Inflammatory macrophage treated with lipopolysaccharide for 1 hour (primary cell): Measurements from ENCODE around the gene TEC.
"Not testable (repeated sequence)": the region's sequence is repeated elsewhere in the genome, so short reads cannot be mapped to it uniquely, and the experiment has no call there.

Source experiments
- DNase-seq, 2 donors: peaks; one replicate each; pipeline ENCODE4 v3.0.0-alpha.2; 2020 to 2022

Gene TEC

DNA sequence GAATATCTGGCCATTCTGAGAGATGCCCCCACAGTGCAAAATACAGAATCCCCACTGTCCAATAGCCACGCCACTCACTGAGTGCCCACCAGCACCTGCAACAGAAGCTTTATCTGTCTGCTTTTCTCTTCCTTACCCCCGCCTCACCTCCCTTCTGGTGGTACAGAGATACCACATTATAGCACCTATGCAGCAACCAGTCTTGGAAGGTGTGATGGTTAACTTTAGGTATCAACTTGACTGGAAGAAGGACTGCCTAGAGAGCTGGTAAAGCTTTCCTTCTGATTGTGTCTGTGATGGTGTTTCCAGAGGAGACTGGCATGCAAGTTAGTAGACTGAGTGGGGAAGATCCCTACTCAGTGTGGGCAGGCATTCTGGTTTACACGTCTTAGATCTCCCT is 73.8 kb downstream of the TEC start:
- no peak for DNase-seq

DNA sequence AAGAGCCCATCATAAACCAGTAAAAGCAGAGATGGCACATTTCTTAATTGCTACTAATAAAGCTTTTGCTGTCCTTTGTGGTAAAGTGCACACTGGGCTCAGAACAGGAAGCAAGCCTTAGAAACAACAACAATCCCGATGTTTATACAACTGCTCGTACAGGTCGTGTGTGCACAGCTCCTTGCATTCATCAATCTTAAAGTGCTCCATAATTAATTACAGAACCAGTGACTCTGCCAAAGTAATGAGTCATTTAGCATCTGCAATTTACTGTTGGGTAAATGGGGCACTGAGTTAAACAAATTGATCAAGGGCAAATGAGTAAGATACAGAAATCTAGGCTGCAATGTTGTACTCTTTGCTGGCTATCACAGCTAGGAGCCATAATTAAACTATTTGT is 74.3 kb downstream of the TEC start:
- peak; percentile 14 to 37 for DNase-seq

DNA sequence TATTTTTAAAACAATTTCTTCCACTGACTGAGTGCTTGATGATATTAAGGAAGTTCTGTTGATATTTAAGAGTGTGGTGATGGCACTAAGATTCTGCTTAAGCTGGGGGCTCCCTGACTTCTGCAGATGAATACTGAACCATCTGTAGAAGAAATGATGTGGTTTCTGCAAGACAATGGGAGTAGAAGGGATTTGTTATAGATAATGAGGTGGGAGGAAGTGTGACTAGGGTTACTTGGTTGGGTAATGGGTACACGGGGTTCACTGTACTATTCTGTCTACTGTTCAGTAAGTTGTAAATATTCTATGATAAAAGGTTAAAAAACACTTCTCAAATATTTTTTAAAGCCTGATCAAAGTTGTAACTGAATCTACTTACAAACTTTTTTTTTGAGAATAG is 74.7 kb downstream of the TEC start:
- DNase-seq = peak in 1 of 2 donors; percentile 33

DNA sequence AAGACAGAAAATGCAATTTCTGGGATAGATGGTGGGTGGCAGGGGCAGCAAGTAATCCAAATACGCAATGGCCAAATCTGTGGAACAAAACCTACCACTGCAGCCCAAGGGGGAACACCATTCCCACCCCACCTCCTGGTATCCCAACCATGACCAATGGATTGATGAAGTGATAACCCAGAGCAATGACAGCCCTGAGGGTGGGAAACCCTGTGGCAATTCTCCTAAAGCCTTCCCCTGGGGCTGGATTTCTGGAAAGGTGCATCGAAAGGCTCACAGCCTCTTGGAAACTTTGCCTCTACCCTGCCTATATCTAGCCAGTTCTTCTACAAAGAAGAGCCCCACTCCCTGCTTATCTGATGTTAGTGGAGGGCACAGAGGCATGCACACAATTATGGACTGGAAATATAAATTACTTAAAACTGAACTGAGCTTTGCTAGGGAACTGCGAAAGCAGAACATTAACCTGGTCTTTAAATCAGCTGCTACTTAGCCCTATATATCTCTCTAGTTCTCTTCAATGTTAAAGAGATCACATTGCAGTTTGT is 75.6 kb downstream of the TEC start:
- DNase-seq = no peak

DNA sequence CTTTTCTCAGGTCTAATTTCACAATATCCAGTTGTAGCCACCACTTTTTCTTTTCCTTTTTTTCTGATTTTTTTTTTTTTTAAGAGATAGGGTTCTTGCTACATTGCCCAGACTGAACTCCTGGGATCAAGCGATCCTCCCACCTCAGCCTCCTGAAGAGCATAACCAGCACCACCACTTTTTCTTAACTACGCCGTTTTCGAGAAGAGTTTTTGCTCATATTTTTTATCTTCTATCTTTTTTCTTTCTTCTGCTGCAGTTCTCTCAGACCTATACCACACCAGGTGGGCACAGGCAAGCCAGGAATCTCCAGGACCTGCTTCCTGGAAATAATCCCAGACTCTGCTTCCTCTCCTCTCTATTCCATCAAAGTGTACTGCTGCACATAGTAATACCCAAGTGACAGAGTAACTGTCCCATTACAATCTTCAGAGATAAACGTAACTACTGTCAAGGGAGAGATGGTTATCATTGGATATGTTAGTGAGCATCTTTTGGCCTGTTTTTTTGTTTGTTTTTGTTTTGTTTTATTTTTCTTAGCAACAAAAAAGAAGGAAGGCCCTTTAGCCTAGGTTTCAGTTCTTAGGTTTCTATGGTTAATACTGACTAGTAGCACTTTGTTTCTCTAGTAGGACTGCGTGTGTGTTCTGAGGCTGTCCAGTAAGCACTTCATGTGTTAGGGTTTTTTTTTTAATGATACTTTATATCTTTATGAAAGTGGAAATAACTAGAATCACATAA is 76.4 kb downstream of the TEC start:
- peak in 1 of 2 donors; percentile 10 for DNase-seq

DNA sequence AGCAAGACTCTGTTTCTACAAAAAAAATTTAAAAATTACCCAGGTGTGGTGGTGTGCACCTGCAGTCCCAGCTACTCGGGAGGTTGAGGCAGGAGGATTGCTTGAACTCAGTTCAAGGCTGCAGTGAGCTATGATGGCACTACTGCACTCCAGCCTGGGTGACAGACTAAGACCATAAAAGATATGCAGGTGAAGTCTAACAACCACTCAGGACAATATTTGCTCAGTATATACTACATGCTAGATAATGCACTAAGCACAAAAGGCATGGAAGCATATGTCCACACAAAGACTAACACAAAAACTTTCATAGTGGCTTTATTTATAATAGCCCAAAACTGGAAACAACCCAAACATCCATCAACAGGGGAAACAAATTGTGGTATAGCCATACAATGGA is 77.9 kb downstream of the TEC start:
- no peak for DNase-seq

DNA sequence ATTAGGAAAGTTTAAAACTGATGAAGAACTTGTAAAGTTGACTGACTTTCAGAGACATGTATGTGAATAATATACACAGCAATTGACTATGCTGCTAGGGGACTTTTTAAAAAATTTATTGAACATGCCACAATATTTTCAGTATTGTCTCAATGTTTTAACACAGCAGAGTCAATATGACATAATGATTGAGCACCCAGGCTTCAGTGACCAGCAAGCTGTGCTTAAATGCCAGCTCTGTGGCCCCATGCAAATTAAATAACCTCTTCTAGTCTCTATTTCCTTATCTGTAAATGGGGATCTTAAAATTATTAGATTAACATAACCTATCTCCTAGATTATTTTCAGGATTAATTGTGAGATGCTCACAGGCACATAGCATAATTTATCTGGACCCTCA is 78.8 kb downstream of the TEC start:
- DNase-seq = no peak

DNA sequence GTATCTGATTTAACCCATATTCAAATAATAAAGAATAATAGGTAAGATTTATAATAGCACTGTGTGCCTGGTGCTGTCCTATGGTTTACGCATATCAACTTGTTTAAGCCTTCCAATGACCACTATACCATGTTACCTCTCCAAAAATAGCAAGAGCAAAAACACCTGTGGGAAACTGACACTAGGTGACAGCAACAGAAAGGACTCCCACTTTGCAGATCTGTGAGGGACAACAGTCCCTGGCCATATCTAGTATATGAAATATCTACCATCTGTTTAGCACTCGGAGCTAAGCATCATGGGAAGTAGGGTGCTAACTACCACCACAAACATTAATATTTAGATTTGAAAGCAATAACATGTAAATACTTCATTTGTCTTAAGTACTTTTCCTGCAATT is 79.9 kb downstream of the TEC start:
- DNase-seq = no peak

DNA sequence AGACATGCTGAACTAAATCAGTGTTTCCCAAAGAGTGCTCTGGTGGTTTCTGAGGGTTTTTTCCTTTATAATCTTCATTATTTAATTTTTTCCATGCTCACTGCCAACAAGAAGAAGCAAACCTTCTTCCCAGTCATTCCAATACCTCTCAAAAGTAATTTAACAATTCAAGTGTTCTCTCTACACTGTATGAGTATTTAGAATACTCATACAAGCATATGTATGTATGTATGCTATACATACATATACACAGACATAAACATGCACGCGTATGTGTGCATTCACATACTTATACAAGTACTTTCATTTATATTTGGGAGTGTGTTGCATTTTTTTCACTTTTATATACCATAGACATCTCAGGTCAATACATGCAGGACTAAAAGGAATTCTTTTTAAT is 81.2 kb downstream of the TEC start:
- DNase-seq = no peak

DNA sequence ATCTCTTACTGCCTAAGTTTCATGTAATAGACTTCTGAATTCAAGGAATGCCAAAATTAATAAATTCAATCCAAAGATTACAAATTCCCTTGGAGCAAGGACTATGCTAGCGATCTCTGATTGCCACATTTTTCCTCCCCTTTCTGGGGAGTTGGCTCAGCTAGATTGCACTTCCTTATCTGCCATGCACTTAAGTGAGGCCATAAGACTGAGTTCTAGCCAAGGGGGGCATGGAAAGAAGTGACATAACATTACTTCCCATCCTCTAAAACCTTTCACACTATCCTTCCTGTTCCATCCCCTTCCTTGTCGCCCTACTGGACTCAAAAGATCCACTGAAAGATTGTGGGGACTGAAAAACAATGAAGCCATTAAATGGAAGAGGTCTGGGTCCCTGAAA is 81.8 kb downstream of the TEC start:
- DNase-seq = peak in 1 of 2 donors; percentile 35

DNA sequence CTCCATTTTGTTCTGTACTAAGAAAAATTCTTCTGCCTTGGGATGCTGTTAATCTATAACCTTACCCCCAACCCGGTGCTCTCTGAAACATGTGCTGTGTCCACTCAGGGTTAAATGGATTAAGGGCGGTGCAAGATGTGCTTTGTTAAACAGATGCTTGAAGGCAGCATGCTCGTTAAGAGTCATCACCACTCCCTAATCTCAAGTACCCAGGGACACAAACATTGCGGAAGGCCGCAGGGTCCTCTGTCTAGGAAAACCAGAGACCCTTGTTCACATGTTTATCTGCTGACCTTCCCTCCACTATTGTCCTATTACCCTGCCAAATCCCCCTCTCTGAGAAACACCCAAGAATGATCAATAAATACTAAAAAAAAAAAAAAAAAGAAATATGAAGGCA is 82.6 kb downstream of the TEC start:
- DNase-seq = not testable (repeated sequence)

DNA sequence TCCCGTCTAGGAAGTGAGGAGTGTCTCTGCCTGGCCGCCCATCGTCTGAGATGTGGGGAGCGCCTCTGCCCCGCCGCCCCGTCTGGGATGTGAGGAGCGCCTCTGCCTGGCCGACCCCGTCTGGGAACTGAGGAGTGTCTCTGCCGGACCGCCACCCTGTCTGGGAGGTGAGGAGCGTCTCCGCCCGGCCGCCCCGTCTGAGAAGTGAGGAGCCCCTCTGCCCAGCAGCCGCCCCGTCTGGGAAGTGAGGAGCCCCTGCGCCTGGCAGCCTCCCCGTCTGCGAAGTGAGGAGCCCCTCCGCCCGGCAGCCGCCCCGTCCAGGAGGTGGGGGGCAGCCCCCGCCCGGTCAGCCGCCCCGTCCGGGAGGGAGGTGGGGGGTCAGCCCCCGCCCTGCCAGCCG is 83.2 kb downstream of the TEC start:
- DNase-seq = not testable (repeated sequence)

DNA sequence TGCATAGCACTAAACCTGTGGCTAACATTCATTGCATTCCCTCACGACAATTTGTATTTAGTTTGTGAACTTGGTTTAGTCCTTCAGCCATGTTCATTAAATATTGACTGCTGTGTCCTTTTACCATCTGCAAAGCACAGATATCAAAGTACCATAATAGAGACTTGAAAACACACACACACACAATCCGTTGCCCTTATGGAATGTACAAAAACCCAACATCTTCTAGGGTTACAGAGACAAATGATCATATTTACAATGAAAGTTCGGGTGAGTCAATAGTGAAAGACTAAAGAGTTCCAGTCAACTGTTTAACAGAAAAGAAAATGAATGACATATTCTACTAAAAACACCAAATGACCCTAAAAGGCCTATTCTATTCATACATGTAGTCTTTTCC is 84.8 kb downstream of the TEC start:
- no peak for DNase-seq

DNA sequence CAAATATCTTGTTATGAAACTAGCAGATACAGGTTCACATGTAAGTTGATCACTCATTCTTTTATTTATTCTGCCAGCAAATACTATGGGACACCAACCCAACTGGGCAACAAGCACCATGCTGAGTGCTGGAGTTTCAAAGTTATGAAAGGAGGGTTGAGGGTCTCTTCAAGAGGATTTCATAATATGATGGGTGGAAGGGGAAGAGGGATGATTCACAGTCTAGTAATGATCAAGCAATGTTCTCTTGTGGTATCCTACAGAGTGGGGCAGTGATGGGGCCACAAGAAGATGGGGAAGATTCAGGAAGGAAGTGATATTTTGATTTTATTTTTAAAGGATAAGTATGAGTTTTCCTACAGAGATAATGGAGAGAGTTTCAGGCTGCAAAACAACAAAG is 89.4 kb downstream of the TEC start:
- DNase-seq = no peak

DNA sequence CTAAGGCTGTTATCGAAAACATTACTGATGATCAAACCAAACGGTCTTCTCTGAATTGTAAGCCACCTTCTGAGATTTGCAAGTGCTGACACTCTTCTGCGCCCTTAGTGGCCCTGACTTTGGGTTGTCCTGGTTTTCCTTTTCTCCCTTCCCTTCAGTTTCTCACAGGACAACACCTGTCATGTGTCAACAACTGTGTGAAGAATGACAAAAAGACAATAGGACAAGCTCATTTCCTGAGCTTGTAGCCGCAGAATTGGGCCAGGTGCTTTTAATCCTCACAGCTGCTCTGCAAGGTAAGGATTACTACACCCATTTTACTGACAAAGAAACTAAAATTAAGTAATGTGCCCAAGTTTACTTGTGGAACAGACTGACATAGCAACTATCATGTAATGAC is 90.7 kb downstream of the TEC start:
- no peak for DNase-seq

DNA sequence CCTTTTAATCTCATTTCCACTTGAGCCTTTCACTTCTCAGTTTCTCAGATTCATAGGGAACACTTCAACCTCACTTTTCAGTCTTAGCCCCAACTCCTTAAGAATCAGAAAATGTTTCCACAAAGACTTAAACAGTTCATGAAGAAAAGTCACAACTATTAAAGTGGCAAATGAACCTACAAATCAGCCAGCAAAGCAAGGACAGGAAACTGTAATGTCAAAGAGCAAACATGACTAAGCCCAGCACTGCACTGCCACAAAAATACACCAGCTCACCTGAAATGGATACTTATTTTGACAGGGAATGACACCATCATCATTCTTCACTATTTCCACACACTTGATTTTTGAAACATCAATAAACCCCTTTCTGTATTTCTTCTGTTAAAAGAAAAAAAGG is 93.8 kb downstream of the TEC start:
- DNase-seq = no peak

DNA sequence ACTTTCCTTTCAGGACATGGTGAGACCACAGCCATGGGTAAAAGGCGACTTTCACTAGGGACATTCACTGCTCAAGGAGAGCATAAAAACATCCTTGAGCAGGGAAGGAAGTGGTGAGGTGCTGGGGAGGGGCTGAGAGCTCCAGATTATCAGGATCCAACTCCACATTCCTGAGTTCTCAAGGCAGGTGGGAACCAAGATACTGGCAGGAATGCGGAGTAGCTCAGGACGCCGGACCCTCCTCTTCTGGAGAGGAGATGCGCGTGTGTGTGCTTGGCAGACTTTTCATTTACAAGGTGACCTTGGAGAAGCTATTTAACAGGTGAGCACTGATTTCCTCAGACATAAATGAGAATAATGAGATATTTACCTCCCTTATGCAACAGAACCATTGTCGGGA is 94.3 kb downstream of the TEC start:
- DNase-seq = no peak

DNA sequence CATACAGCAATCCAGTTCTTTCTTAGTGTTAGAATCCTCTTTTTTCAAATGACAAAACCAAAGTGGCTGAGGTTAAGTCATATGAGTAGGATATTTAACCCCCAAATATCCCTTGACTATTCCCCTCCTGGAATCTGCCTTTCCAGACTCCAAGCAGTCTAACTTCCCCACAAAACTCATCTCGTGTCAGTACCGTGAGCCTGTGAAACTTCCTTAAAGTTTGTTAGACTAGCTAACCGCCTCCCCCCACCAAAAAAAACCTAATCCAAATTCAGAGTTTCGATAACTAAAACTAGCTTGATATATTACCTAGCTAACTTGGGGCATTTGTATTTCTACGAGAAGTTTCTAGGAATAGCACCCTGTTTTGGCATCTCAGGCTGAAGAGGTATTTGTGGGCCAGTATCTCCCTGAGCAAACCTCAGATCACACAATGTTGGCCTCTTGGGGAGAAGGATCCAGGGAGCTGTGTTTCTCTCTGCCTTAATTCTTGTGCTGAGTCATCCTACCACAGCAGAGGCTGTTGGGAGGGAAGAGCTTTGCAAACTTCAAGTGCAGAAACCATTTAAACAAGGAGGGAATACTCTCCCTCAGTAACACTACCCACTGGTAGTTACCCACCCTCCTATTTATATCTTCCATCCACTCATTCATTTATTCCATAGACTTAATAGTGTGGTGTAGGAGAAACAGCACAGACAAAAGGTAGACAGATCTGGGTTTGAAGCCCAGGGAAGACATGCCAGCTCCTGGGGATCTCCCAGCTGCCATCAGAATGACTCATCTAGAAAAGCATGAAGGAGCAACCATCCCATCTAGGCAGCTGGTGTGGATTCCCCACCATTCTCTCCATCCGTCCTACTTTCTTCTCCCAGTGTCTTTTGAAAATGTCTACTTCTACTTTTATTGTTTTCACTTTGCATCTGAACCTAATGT is 96.3 kb downstream of the TEC start:
- DNase-seq = peak; percentile 16 to 56

DNA sequence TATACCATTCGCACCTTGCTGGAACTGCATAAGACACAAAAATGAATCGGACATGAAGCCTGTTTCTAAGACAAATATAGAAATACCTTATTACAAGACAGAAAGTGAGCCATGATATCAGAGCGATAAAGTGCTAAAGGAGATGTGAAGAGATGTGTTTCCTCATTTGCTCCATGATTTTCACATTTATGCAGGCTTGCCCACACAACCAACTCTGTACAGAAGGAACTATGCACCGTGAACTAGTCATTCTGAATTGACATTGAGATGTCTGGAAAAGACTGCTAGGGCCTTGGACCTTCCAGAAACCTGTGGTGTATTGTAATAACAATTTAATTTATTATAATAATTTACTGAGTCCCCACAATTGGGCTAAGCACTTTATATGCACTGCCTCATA is 97.0 kb downstream of the TEC start:
- DNase-seq = peak in 1 of 2 donors; percentile 46

DNA sequence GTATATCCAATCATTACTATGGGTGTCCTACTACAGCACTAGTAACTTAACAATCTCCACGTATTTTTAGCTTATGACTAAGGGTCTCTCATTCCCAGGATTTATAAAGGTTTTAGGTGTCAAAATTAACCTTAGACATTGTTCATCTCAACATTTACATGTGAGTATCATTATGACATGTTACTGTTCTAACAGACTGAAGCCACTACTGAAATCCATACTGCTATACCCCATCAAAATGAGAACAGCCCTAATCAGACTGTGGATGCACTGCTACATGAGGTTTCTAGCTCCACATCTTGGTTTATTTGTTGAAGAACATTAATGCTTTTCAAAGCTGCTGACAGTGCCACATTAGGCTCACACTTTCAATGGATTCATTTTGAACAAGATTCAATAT is 100.0 kb downstream of the TEC start:
- no peak for DNase-seq

DNA sequence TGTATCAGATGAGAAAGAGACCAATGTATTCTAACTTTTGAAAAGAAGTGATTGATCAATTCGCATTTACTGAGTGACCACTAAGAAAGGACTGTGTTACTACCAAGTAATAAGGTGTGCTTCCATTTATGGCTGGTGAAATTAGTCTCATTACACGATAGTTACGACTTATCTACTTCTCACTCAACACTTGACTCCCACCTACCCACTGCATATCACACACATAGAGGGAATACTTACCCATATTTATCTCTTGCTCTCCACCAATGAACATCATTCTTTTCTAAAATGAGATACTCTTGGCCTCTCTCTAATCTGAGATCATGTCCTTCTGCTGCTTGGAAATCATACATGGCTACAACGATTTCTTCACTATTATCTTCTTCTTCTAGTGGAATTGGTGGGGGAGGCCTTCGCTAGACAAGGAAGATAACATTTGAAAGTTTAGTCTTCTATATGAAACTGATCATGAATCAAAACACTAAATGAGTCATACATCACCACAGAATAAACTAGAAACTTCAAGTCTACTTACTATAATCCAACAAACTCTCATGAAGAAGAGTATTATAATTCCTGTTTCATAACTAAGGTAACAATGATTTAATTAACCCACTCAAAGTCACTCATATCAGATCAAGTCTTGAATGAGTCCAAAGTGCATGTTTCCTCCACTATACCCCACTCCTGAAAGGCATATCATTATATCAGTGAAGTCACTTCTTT is 101.9 kb downstream of the TEC start:
- DNase-seq = no peak

DNA sequence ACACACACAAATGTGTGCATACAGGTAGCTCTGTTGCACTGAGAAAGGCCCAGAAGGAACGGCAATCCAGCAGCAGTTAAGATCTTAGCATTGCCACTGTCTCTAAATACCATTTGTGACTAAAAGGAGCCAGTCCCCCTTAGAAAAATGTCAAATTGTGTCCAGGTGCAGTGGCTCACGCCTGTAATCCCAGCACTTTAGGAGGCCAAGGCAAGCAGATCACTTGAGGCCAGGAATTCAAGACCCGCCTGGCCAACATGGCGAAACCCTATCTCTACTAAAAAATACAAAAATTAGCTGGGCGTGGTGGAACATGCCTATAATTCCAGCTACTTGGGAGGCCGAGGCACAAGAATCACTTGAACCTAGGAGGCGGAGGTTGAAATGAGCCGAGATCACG is 105.1 kb downstream of the TEC start:
- DNase-seq = not testable (repeated sequence)

DNA sequence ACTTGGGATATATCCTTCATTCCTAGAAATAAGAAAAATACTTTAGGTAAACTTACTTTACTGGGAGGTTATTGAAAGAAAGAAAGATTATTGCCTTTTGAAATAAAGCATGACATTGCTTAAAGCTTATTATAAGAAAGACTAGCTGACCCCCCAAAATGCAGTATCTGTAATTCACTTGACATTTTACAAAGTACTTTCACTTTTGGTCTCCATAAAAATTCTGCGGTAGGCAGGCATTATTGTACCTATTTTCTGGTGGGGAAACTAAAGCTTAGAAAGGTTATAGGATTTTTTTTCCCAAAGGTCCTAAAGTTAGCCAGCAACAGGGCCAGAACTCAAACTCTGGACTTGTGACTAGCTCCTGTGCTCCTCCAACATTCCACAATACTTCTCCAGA is 105.9 kb downstream of the TEC start:
- DNase-seq = no peak
